HEK293 (cell line): Measurements from ENCODE around the gene NHEJ1.
A peak's percentile ranks its signal among the peaks of the same experiment; 100 is the strongest.

Source experiments
- BCL11B ChIP-seq: fragments of 450-650 bp; formaldehyde crosslinking; IDR thresholded peaks from 2 replicates; pipeline ENCODE4 v1.5.1; 2016; ENCODE audit warnings: low read depth, missing biosample characterization, missing genetic modification characterization
- KLF1 ChIP-seq: fragments of 450-650 bp; formaldehyde crosslinking; IDR thresholded peaks from 2 replicates; pipeline ENCODE4 v1.5.1; 2016; ENCODE audit warnings: missing biosample characterization, missing genetic modification characterization
- MEIS1 ChIP-seq: sonication (generic); formaldehyde crosslinking; IDR thresholded peaks from 2 replicates; pipeline ENCODE4 v1.8.1; 2022; ENCODE audit warnings: missing genetic modification reagents, mild to moderate bottlenecking, borderline replicate concordance
- MYNN ChIP-seq: fragments of 450-650 bp; formaldehyde crosslinking; IDR thresholded peaks from 2 replicates; pipeline ENCODE4 v1.5.1; 2016; ENCODE audit warnings: missing biosample characterization, missing genetic modification characterization, borderline replicate concordance
- MZF1 ChIP-seq: fragments of 450-650 bp; formaldehyde crosslinking; IDR thresholded peaks from 2 replicates; pipeline ENCODE4 v1.5.1; 2017; ENCODE audit warnings: missing biosample characterization, missing genetic modification characterization, borderline replicate concordance
- SETDB1 ChIP-seq: IDR thresholded peaks from one replicate; pipeline ENCODE4 v1.6.1; 2017; ENCODE audit warnings: mild to moderate bottlenecking, low read length, moderate library complexity, mixed read lengths; ENCODE audit not compliant: insufficient read length
- SP7 ChIP-seq: fragments of 450-650 bp; formaldehyde crosslinking; IDR thresholded peaks from 2 replicates; pipeline ENCODE4 v1.5.1; 2016; ENCODE audit warnings: missing biosample characterization, missing genetic modification characterization
- WT1 ChIP-seq: fragments of 450-650 bp; formaldehyde crosslinking; IDR thresholded peaks from 2 replicates; pipeline ENCODE4 v1.5.1; 2016; ENCODE audit warnings: missing biosample characterization, missing genetic modification characterization
- ZBTB48 ChIP-seq: fragments of 450-650 bp; formaldehyde crosslinking; IDR thresholded peaks from 2 replicates; pipeline ENCODE4 v1.5.1; 2016; ENCODE audit warnings: missing biosample characterization, missing genetic modification characterization
- ZFP41 ChIP-seq: fragments of 450-650 bp; formaldehyde crosslinking; IDR thresholded peaks from 2 replicates; pipeline ENCODE4 v1.5.1; 2016; ENCODE audit warnings: missing biosample characterization, missing genetic modification characterization, borderline replicate concordance
- ZNF138 ChIP-seq: fragments of 450-650 bp; formaldehyde crosslinking; IDR thresholded peaks from 2 replicates; pipeline ENCODE4 v1.5.1; 2016; ENCODE audit warnings: missing biosample characterization, missing genetic modification characterization, borderline replicate concordance
- ZNF140 ChIP-seq: fragments of 450-650 bp; formaldehyde crosslinking; IDR thresholded peaks from 2 replicates; pipeline ENCODE4 v1.5.1; 2016; ENCODE audit warnings: missing biosample characterization, missing genetic modification characterization
- ZNF169 ChIP-seq: fragments of 450-650 bp; formaldehyde crosslinking; IDR thresholded peaks from 2 replicates; pipeline ENCODE4 v1.5.1; 2016; ENCODE audit warnings: missing biosample characterization, missing genetic modification characterization
- ZNF24 ChIP-seq: fragments of 450-650 bp; formaldehyde crosslinking; IDR thresholded peaks from 2 replicates; pipeline ENCODE4 v1.5.1; 2016; ENCODE audit warnings: missing biosample characterization, missing genetic modification characterization
- ZNF341 ChIP-seq: fragments of 450-650 bp; formaldehyde crosslinking; IDR thresholded peaks from 2 replicates; pipeline ENCODE4; 2016; ENCODE audit warnings: low read depth, missing biosample characterization, missing genetic modification characterization
- ZNF426 ChIP-seq: fragments of 450-650 bp; formaldehyde crosslinking; IDR thresholded peaks from 2 replicates; pipeline ENCODE4 v1.5.1; 2017; ENCODE audit warnings: missing biosample characterization, missing genetic modification characterization, mild to moderate bottlenecking, inconsistent platforms, moderate library complexity
- ZNF585B ChIP-seq: fragments of 450-650 bp; formaldehyde crosslinking; IDR thresholded peaks from 2 replicates; pipeline ENCODE4 v1.5.1; 2016; ENCODE audit warnings: missing biosample characterization, missing genetic modification characterization
- ZNF629 ChIP-seq: fragments of 450-650 bp; formaldehyde crosslinking; IDR thresholded peaks from 2 replicates; pipeline ENCODE4 v1.5.1; 2017; ENCODE audit warnings: missing biosample characterization, missing genetic modification characterization
- ZNF658 ChIP-seq: fragments of 450-650 bp; formaldehyde crosslinking; IDR thresholded peaks from 2 replicates; pipeline ENCODE4; 2016; ENCODE audit warnings: missing biosample characterization, missing genetic modification characterization
- ZNF701 ChIP-seq: fragments of 450-650 bp; formaldehyde crosslinking; IDR thresholded peaks from 2 replicates; pipeline ENCODE4 v1.5.1; 2016; ENCODE audit warnings: missing biosample characterization, missing genetic modification characterization
- ZNF843 ChIP-seq: fragments of 450-650 bp; formaldehyde crosslinking; IDR thresholded peaks from 2 replicates; pipeline ENCODE4 v1.5.1; 2016; ENCODE audit warnings: missing biosample characterization, missing genetic modification characterization
- TF ChIP-seq, protein P1 (sequence below): fragments of 450-650 bp; formaldehyde crosslinking; IDR thresholded peaks from 2 replicates; pipeline ENCODE4 v1.5.1; 2017; ENCODE audit warnings: missing biosample characterization, mild to moderate bottlenecking, missing genetic modification characterization, moderate library complexity
- TF ChIP-seq, protein P2 (sequence below): fragments of 450-650 bp; formaldehyde crosslinking; IDR thresholded peaks from 2 replicates; pipeline ENCODE4 v1.5.1; 2016; ENCODE audit warnings: missing biosample characterization, missing genetic modification characterization
- TF ChIP-seq, protein P3 (sequence below): fragments of 450-650 bp; formaldehyde crosslinking; IDR thresholded peaks from 2 replicates; pipeline ENCODE4 v1.5.1; 2016; ENCODE audit warnings: missing biosample characterization, missing genetic modification characterization
- TF ChIP-seq, protein P4 (sequence below): fragments of 450-650 bp; formaldehyde crosslinking; IDR thresholded peaks from 2 replicates; pipeline ENCODE4 v1.5.1; 2016; ENCODE audit warnings: missing biosample characterization, missing genetic modification characterization, low read depth
- TF ChIP-seq, protein P5 (sequence below): fragments of 450-650 bp; formaldehyde crosslinking; IDR thresholded peaks from 2 replicates; pipeline ENCODE4 v1.5.1; 2017; ENCODE audit warnings: missing biosample characterization, missing genetic modification characterization
- TF ChIP-seq, protein P6 (sequence below): fragments of 450-650 bp; formaldehyde crosslinking; optimal IDR thresholded peaks from 2 replicates; pipeline ENCODE3; 2016; ENCODE audit warnings: missing biosample characterization, mild to moderate bottlenecking, missing genetic modification characterization

Gene NHEJ1

DNA sequence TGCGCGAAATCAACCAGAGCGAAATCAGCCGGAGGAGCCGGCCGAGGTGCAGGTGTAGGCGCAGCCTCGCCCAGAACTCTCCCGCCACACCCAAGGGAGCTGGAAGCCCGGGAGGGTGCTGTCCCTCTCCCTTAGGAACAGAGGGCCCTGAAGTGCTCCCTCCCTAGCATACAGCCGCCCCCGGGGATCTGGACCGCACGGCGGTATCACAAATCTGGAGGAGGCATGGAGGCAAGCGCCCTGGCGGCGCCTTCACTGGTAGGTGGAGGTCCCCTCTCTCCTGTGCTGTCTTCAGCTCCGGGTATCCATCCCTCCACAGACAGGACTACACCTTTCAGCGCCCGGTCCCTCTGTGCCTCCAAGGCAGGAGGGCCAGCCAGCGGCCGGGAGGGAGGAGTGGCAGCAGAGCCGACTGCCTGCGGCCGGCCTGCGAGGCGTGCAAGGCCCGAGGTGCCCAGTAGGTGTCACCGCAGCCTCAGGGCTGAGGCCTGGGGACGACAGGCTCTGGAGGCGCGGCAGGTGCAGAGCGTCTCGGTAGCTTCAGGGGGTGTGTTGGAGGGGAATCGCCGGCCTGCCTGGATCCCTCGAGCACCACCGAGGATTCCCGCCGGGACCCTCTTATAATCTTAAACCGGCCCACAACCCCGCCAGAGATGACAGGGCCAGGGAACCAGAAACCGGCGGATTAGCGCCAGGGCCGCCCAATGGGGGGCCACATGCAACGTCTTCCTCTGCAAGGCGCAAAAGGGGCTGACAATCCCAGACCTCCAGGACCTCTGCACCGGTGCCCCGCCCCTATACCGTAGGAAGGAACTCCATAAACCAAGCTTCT is 102.7 kb downstream of the NHEJ1 start (continued):
- TF ChIP-seq, protein P1, sequence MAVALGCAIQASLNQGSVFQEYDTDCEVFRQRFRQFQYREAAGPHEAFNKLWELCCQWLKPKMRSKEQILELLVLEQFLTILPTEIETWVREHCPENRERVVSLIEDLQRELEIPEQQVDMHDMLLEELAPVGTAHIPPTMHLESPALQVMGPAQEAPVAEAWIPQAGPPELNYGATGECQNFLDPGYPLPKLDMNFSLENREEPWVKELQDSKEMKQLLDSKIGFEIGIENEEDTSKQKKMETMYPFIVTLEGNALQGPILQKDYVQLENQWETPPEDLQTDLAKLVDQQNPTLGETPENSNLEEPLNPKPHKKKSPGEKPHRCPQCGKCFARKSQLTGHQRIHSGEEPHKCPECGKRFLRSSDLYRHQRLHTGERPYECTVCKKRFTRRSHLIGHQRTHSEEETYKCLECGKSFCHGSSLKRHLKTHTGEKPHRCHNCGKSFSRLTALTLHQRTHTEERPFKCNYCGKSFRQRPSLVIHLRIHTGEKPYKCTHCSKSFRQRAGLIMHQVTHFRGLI (tag by site-specific recombination): no peak
- TF ChIP-seq WT1 (tag by site-specific recombination) (no peak), MYNN (no peak), ZNF585B (tag by site-specific recombination) (no peak), ZNF658 (tag by site-specific recombination) (no peak), ZNF140 (tag by site-specific recombination) (no peak), KLF1 (tag by site-specific recombination) (no peak), ZNF843 (tag by site-specific recombination) (no peak), SP7 (0 out of 2 replicates have a peak, but pooled peaks have one; percentile 23), ZNF138 (tag by site-specific recombination) (no peak), ZNF169 (tag by site-specific recombination) (no peak), BCL11B (tag by site-specific recombination) (no peak), MEIS1 (CRISPR knock-in tag) (no peak), ZFP41 (tag by site-specific recombination) (no peak), ZNF701 (no peak), ZNF24 (no peak), SETDB1 (no peak), ZBTB48 (tag by site-specific recombination) (no peak), MZF1 (tag by site-specific recombination) (no peak), ZNF426 (tag by site-specific recombination) (no peak), ZNF629 (tag by site-specific recombination) (no peak), ZNF341 (tag by site-specific recombination) (no peak)
- TF ChIP-seq, protein P2, sequence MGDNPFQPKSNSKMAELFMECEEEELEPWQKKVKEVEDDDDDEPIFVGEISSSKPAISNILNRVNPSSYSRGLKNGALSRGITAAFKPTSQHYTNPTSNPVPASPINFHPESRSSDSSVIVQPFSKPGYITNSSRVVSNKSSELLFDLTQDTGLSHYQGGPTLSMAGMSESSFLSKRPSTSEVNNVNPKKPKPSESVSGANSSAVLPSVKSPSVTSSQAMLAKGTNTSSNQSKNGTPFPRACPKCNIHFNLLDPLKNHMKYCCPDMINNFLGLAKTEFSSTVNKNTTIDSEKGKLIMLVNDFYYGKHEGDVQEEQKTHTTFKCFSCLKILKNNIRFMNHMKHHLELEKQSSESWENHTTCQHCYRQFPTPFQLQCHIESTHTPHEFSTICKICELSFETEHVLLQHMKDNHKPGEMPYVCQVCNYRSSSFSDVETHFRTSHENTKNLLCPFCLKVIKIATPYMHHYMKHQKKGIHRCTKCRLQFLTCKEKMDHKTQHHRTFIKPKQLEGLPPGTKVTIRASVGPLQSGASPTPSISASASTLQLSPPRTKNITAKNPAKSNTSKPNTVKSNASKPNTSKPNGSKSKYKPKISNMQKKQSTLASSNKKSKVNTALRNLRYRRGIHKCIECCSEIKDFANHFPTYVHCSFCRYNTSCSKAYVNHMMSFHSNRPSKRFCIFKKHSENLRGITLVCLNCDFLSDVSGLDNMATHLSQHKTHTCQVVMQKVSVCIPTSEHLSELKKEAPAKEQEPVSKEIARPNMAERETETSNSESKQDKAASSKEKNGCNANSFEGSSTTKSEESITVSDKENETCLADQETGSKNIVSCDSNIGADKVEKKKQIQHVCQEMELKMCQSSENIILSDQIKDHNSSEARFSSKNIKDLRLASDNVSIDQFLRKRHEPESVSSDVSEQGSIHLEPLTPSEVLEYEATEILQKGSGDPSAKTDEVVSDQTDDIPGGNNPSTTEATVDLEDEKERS (tag by site-specific recombination): no peak
- TF ChIP-seq, protein P3, sequence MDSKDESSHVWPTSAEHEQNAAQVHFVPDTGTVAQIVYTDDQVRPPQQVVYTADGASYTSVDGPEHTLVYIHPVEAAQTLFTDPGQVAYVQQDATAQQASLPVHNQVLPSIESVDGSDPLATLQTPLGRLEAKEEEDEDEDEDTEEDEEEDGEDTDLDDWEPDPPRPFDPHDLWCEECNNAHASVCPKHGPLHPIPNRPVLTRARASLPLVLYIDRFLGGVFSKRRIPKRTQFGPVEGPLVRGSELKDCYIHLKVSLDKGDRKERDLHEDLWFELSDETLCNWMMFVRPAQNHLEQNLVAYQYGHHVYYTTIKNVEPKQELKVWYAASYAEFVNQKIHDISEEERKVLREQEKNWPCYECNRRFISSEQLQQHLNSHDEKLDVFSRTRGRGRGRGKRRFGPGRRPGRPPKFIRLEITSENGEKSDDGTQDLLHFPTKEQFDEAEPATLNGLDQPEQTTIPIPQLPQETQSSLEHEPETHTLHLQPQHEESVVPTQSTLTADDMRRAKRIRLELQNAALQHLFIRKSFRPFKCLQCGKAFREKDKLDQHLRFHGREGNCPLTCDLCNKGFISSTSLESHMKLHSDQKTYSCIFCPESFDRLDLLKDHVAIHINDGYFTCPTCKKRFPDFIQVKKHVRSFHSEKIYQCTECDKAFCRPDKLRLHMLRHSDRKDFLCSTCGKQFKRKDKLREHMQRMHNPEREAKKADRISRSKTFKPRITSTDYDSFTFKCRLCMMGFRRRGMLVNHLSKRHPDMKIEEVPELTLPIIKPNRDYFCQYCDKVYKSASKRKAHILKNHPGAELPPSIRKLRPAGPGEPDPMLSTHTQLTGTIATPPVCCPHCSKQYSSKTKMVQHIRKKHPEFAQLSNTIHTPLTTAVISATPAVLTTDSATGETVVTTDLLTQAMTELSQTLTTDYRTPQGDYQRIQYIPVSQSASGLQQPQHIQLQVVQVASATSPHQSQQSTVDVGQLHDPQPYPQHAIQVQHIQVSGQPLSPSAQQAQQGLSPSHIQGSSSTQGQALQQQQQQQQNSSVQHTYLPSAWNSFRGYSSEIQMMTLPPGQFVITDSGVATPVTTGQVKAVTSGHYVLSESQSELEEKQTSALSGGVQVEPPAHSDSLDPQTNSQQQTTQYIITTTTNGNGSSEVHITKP: no peak
- TF ChIP-seq, protein P4, sequence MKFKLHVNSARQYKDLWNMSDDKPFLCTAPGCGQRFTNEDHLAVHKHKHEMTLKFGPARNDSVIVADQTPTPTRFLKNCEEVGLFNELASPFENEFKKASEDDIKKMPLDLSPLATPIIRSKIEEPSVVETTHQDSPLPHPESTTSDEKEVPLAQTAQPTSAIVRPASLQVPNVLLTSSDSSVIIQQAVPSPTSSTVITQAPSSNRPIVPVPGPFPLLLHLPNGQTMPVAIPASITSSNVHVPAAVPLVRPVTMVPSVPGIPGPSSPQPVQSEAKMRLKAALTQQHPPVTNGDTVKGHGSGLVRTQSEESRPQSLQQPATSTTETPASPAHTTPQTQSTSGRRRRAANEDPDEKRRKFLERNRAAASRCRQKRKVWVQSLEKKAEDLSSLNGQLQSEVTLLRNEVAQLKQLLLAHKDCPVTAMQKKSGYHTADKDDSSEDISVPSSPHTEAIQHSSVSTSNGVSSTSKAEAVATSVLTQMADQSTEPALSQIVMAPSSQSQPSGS (tag by site-specific recombination): no peak
- TF ChIP-seq, protein P5, sequence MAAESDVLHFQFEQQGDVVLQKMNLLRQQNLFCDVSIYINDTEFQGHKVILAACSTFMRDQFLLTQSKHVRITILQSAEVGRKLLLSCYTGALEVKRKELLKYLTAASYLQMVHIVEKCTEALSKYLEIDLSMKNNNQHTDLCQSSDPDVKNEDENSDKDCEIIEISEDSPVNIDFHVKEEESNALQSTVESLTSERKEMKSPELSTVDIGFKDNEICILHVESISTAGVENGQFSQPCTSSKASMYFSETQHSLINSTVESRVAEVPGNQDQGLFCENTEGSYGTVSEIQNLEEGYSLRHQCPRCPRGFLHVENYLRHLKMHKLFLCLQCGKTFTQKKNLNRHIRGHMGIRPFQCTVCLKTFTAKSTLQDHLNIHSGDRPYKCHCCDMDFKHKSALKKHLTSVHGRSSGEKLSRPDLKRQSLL: no peak
- TF ChIP-seq, protein P6, sequence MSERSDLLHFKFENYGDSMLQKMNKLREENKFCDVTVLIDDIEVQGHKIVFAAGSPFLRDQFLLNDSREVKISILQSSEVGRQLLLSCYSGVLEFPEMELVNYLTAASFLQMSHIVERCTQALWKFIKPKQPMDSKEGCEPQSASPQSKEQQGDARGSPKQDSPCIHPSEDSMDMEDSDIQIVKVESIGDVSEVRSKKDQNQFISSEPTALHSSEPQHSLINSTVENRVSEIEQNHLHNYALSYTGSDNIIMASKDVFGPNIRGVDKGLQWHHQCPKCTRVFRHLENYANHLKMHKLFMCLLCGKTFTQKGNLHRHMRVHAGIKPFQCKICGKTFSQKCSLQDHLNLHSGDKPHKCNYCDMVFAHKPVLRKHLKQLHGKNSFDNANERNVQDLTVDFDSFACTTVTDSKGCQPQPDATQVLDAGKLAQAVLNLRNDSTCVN (tag by site-specific recombination): peak; percentile 16
